Measurements from ENCODE around the gene OTUD6A.
A peak's percentile ranks its signal among the peaks of the same experiment; 100 is the strongest.
"Not testable (repeated sequence)": the region's sequence is repeated elsewhere in the genome, so short reads cannot be mapped to it uniquely, and the experiment has no call there.

Gene OTUD6A

GRCh38 chrX:70049406-70049805 is 12.9 kb upstream of the OTUD6A start:
- DNase-seq, result no peak

- no peak for DNase-seq
These were observed 12.3 kb upstream of the OTUD6A start, which contains the start of gene AWAT2 for GRCh38 chrX:70049925-70050324. Gene AWAT2 (minus strand): TSS chrX:70049938. CDS start chrX:70049932, 6 bp downstream.

DNA sequence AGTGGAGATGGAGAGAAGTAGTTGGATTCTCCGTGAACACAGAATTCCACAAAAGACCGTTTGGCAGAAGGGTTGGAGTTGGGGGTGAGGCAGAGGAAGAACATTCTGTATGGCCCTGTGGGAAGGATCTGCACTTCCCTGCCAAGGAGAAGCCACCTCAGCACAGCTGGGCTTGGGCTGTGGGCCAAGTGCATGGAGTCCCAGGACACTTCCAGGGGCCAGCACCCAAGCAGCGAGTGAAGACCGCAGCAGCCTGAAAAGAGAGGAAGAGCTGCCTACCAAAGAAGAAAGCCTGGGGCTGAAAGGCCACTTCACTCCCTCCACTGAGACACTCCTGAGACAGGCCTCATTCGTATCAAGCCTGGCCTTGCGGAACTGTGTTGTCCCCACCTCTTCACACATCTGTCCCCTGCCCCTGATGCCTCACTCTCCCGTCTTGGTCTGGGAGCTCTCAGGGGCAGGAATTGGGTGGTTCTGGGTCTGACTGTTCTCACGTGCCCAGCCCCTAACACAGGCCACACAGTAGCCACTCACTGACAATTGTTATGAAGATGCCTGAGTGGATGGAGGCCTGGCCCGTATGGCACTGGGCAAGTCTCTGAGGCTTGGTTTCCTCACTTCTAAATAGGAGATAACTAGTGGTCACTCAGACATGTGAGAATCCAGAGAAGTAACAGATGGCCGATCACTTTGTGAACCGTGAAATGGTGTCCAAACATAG is 9.2 kb upstream of the OTUD6A start:
- DNase-seq, result no peak

- DNase-seq, result no peak
These were observed 7.9 kb upstream of the OTUD6A start for GRCh38 chrX:70054391-70054790.

GRCh38 chrX:70062961-70063550 is 799 bp downstream of the OTUD6A start:
- no peak for DNase-seq

DNA sequence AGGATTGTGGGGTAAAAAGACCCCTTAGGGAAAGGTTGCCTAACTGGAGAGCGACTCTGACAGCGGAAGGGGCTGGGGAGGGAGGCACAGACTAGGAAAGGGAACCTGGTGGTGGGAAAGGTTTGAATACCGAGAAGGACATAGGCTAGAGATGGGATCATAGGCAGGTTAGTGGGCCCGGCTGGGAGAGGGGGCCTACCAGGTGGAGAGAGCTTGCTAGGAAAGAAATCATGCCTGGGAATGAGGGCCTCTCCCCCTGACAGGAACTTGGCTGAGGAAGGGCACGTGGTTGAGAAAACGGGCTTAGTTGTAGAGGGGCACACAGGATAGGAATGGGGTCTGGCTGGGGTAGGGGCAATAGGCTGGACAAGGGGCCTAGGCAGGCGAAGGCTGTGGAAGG is 4.4 kb downstream of the OTUD6A start:
- DNase-seq, result no peak

GRCh38 chrX:70079297-70079696 is 17.0 kb downstream of the OTUD6A start:
- no peak for DNase-seq

DNA sequence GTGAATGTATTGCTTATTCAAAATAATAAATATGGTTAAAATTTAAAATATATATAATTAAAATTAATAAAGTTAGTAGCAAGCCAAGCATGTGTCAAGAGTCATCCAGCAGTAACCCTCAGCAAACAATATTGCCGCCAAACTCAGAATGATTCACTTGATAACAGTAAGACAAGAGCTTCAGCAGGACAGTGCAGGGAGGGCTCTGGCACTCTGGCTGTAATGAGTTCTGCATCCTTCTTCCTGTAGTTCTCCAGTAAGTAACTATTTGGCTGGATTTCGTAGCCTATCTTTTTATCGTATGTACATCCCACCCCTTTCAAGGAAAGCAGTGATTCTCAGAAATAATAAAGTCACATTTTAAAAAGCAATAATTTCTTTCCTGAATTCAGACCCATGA is 17.6 kb downstream of the OTUD6A start:
- DNase-seq, result no peak

- no peak for DNase-seq
These were observed 20.5 kb downstream of the OTUD6A start for GRCh38 chrX:70082723-70083122.

GRCh38 chrX:70084592-70085240 is 22.5 kb downstream of the OTUD6A start:
- DNase-seq, result no peak

DNA sequence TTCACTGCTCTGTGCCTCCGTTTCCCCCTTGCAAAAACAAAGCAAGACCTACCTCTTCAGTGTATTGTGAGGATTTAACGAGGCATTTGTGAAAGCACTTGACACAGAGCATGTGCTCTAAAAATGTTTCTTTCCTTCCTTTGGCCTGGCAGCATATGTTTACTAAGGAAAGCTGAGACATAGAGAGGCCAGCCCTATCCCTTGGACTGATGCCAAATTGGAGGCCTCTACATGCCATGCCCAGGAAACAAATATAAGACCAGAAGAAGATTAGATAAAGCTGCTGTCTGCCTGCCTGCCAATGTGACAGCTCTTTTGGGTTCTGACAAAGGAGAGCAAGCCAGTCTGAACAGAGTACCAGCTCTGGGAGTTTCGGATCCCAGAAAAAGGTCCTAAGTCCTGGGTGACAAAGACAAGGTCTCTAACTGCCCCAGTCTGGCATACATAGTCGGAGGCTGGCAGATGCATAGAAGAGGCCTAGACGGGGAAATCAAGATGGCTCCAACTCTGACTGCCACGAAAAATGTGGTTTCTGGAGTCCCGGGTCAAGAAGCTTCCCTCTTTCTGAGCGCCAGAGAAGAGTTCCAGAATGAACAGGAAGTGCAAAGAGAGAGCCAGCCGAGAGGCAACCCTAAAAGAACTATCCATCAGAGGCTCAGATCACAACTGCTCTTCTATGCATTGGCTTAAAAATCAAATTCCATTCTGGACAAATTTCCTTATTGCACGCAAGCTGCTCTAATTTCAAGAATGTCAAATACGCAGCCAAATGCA is 25.8 kb downstream of the OTUD6A start:
- peak in 1 of 2 experiments; percentile 49 for DNase-seq

DNA sequence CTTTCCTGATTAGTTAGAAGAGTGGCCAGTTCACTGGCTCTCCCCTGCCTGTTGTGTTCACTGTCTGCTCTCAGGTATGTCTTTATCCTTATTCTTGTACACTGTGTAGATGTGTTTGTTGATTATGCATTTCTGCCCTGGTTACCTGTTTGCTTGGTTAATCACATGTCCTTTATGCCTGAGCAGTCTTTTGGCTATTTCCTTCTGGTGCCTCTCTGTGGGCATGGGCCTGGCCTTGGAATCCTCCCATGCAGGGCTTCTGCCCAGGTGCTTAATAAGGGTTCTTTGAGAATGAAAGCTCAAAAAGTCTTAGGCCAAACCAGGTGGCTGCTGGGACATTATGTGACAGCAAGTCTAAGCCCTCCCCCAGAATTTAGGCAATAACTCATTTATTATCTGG is 26.5 kb downstream of the OTUD6A start:
- DNase-seq, result no peak

DNA sequence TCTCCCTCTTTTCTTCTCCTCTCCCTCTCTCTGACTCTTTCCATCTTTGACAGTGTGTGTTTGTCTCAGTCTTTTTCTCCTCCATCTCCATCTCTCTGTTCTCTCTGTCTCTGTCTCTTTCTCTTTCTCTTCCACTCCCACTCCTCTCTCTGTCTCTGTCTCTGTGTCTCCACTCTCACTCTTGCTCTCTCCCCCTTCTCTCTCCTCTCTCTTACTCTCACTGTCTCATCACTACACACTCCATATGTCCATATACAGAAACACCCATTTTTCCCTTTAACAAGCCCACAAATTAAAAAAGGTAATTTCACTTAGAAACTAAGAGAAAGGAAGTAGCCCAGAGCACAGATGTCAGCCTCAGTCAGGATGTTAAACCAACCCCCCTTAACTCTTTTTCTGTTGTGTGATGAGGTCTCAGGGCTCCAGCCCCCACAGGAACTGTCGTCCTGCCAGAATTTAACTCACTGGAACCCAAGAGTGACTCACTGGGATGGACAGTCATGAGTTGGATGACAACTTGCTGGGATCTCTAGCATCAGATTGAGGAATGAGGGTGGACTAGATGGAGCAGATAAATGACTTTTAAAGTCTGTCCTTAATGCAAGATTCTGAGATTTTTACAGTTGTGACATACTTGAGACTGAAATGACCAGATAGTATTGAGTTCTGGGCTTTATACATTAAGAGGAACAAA is 27.5 kb downstream of the OTUD6A start:
- DNase-seq, result no peak

DNA sequence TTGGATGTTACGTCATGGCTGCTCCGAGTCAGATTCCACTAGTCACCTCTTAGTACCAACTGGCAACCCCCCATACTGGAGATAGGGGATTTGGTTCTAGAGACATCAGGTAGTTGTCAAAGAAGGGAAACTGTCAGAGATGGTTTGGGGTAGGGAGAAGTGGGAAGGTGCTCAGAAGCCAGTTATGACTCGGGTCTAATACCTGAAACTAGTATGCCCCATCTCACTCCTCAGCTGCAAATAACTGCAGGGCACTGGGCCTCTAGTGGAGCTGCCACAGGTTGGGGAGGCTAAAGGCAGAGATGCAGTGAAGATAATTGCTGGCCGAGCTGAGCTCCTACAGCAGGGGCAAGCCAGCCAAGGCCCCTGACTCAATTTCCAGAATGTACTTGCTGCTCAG is 30.0 kb downstream of the OTUD6A start:
- no peak for DNase-seq

- DNase-seq, result peak in 1 of 2 experiments; percentile 15
These were observed 33.8 kb downstream of the OTUD6A start for GRCh38 chrX:70096052-70096451.

- DNase-seq, result no peak
These were observed 43.0 kb downstream of the OTUD6A start for GRCh38 chrX:70105229-70105628.

DNA sequence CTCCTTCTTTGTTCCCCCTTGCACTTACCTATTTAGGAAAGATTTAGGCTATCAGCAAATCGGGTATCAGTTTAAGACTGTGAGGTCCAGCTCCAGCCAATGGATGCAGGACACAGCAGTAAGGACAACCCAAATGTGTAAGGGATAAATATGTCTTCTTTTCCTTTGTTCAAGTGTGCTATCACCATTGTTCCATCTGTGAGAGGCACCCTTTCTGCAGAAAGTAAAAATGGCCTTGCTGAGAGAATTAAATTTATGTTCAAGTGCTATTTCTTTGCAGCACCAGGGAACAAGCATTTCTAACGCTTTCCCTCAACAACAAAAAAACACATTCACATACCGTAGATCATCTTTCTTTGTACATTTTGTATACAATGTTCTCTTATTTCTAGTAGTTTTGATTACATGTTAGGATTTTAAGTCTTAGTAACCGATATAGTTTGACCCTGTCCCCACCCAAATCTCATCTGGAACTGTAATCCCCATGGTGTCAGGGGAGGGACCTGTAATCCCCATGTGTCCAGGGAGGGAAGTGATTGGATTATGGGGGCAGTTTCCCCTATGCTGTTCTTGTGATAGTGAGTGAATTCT is 49.3 kb downstream of the OTUD6A start:
- not testable (repeated sequence) for DNase-seq
